HEK293 (cell line): ENCODE measurements around the gene RIPK4.

Source experiments
- GLIS2 ChIP-seq: fragments of 450-650 bp; formaldehyde crosslinking; IDR thresholded peaks from 2 replicates; pipeline ENCODE4 v1.5.1; 2016; ENCODE audit warnings: missing biosample characterization, missing genetic modification characterization
- OVOL3 ChIP-seq: fragments of 450-650 bp; formaldehyde crosslinking; IDR thresholded peaks from 2 replicates; pipeline ENCODE4 v1.5.1; 2016; ENCODE audit warnings: missing biosample characterization, missing genetic modification characterization
- SP3 ChIP-seq: fragments of 450-650 bp; formaldehyde crosslinking; IDR thresholded peaks from 2 replicates; pipeline ENCODE4 v1.5.1; 2016; ENCODE audit warnings: missing biosample characterization, missing genetic modification characterization
- TRIM28 ChIP-seq: IDR thresholded peaks from 2 replicates; pipeline ENCODE4 v1.6.1; 2011; ENCODE audit warnings: low read length, control low read depth, borderline replicate concordance
- ZNF157 ChIP-seq: fragments of 450-650 bp; formaldehyde crosslinking; IDR thresholded peaks from 2 replicates; pipeline ENCODE4 v1.5.1; 2016; ENCODE audit warnings: missing biosample characterization, missing genetic modification characterization
- ZNF2 ChIP-seq: fragments of 450-650 bp; formaldehyde crosslinking; IDR thresholded peaks from 2 replicates; pipeline ENCODE4 v1.5.1; 2016; ENCODE audit warnings: missing biosample characterization, missing genetic modification characterization
- ZNF214 ChIP-seq: fragments of 450-650 bp; formaldehyde crosslinking; IDR thresholded peaks from 2 replicates; pipeline ENCODE4 v1.5.1; 2017; ENCODE audit warnings: missing biosample characterization, mild to moderate bottlenecking, missing genetic modification characterization, borderline replicate concordance
- ZNF274 ChIP-seq, 2 experiments: fragments of 200-500 bp in 1 of 2; fragments of 450-650 bp in 1 of 2; sonication (Bioruptor generic) in 1 of 2; formaldehyde crosslinking in 1 of 2; IDR thresholded peaks; 2 replicates each; pipeline versions ENCODE4 v1.5.1 to v1.6.1; 2014 to 2016; ENCODE audit warnings: borderline replicate concordance in 1 of 2, inconsistent platforms in 1 of 2, low read length in 1 of 2, missing biosample characterization in 1 of 2, missing genetic modification characterization in 1 of 2
- ZNF311 ChIP-seq: fragments of 450-650 bp; formaldehyde crosslinking; IDR thresholded peaks from 2 replicates; pipeline ENCODE4 v1.5.1; 2017; ENCODE audit warnings: missing biosample characterization, missing genetic modification characterization, borderline replicate concordance
- ZNF341 ChIP-seq: fragments of 450-650 bp; formaldehyde crosslinking; IDR thresholded peaks from 2 replicates; pipeline ENCODE4; 2016; ENCODE audit warnings: low read depth, missing biosample characterization, missing genetic modification characterization
- ZNF423 ChIP-seq: fragments of 450-650 bp; formaldehyde crosslinking; IDR thresholded peaks from 2 replicates; pipeline ENCODE4 v1.5.1; 2016; ENCODE audit warnings: missing biosample characterization, missing genetic modification characterization
- ZNF610 ChIP-seq: fragments of 450-650 bp; formaldehyde crosslinking; IDR thresholded peaks from 2 replicates; pipeline ENCODE4 v1.5.1; 2016; ENCODE audit warnings: missing biosample characterization, missing genetic modification characterization, borderline replicate concordance
- ZNF776 ChIP-seq: fragments of 450-650 bp; formaldehyde crosslinking; IDR thresholded peaks from 2 replicates; pipeline ENCODE4 v1.5.0; 2017; ENCODE audit warnings: missing biosample characterization, missing genetic modification characterization, borderline replicate concordance
- TF ChIP-seq, protein P1 (sequence below): IDR thresholded peaks from 2 replicates; pipeline ENCODE4 v1.6.1; 2011; ENCODE audit warnings: mild to moderate bottlenecking, low read depth, low read length, borderline replicate concordance
- TF ChIP-seq, protein P2 (sequence below): fragments of 450-650 bp; formaldehyde crosslinking; IDR thresholded peaks from 2 replicates; pipeline ENCODE4 v1.5.0; 2017; ENCODE audit warnings: missing biosample characterization, missing genetic modification characterization, borderline replicate concordance
- TF ChIP-seq, protein P3 (sequence below): fragments of 450-650 bp; formaldehyde crosslinking; conservative IDR thresholded peaks from 2 replicates; pipeline ENCODE4 v1.5.1; 2016; ENCODE audit warnings: low read depth, missing biosample characterization, missing genetic modification characterization
- TF ChIP-seq, protein P4 (sequence below): fragments of 450-650 bp; formaldehyde crosslinking; IDR thresholded peaks from 2 replicates; pipeline ENCODE4 v1.5.1; 2017; ENCODE audit warnings: missing biosample characterization, missing genetic modification characterization
- TF ChIP-seq, protein P5 (sequence below): fragments of 450-650 bp; formaldehyde crosslinking; IDR thresholded peaks from 2 replicates; pipeline ENCODE4 v1.5.1; 2016; ENCODE audit warnings: missing biosample characterization, missing genetic modification characterization, borderline replicate concordance
- TF ChIP-seq, protein P6 (sequence below): fragments of 450-650 bp; formaldehyde crosslinking; IDR thresholded peaks from 2 replicates; pipeline ENCODE4 v1.5.1; 2016; ENCODE audit warnings: missing biosample characterization, missing genetic modification characterization

Gene RIPK4

DNA sequence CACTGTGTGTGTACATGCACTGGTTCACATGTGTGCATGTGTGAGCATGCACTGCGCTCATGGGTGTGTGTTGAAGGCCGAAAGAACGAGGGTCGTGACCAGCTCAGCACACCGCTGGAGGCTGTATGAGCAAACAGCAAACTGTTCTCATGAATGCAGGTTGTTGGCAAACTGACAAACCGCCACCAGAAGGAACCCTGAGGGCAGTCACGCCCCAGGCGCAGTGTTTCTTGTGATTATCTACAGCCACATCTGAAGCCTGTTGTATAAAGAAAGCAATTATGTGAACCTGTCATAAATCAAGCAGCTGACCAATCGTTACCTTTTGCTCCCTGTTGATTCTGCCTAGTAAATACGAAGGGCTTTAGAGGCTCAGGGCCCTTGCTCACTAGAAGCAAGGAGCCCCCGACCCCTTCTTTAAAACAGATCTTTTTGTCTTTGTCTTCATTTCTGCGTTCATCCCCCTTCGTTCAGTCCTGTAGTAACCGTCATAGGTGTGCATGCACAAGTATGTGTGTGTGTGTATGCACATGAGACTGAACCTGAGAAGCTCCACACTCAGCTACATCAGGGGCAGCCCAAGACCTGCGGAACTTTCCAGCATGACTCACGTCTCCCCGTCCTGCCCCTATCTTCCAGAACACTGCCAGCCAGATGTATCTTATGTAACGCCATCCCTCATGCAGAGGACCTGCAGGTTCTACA is 16.8 kb upstream of the RIPK4 start (continued):
- TF ChIP-seq SP3 (tag by site-specific recombination), result no peak
- no peak for TF ChIP-seq ZNF610 (tag by site-specific recombination)
- TF ChIP-seq, protein P1, sequence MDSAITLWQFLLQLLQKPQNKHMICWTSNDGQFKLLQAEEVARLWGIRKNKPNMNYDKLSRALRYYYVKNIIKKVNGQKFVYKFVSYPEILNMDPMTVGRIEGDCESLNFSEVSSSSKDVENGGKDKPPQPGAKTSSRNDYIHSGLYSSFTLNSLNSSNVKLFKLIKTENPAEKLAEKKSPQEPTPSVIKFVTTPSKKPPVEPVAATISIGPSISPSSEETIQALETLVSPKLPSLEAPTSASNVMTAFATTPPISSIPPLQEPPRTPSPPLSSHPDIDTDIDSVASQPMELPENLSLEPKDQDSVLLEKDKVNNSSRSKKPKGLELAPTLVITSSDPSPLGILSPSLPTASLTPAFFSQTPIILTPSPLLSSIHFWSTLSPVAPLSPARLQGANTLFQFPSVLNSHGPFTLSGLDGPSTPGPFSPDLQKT, result no peak
- peak; percentile 50 for TF ChIP-seq ZNF423 (tag by site-specific recombination)
- TF ChIP-seq, protein P2, sequence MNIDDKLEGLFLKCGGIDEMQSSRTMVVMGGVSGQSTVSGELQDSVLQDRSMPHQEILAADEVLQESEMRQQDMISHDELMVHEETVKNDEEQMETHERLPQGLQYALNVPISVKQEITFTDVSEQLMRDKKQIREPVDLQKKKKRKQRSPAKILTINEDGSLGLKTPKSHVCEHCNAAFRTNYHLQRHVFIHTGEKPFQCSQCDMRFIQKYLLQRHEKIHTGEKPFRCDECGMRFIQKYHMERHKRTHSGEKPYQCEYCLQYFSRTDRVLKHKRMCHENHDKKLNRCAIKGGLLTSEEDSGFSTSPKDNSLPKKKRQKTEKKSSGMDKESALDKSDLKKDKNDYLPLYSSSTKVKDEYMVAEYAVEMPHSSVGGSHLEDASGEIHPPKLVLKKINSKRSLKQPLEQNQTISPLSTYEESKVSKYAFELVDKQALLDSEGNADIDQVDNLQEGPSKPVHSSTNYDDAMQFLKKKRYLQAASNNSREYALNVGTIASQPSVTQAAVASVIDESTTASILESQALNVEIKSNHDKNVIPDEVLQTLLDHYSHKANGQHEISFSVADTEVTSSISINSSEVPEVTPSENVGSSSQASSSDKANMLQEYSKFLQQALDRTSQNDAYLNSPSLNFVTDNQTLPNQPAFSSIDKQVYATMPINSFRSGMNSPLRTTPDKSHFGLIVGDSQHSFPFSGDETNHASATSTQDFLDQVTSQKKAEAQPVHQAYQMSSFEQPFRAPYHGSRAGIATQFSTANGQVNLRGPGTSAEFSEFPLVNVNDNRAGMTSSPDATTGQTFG, result no peak
- TF ChIP-seq OVOL3, result no peak
- no peak for TF ChIP-seq ZNF157
- TF ChIP-seq, protein P3, sequence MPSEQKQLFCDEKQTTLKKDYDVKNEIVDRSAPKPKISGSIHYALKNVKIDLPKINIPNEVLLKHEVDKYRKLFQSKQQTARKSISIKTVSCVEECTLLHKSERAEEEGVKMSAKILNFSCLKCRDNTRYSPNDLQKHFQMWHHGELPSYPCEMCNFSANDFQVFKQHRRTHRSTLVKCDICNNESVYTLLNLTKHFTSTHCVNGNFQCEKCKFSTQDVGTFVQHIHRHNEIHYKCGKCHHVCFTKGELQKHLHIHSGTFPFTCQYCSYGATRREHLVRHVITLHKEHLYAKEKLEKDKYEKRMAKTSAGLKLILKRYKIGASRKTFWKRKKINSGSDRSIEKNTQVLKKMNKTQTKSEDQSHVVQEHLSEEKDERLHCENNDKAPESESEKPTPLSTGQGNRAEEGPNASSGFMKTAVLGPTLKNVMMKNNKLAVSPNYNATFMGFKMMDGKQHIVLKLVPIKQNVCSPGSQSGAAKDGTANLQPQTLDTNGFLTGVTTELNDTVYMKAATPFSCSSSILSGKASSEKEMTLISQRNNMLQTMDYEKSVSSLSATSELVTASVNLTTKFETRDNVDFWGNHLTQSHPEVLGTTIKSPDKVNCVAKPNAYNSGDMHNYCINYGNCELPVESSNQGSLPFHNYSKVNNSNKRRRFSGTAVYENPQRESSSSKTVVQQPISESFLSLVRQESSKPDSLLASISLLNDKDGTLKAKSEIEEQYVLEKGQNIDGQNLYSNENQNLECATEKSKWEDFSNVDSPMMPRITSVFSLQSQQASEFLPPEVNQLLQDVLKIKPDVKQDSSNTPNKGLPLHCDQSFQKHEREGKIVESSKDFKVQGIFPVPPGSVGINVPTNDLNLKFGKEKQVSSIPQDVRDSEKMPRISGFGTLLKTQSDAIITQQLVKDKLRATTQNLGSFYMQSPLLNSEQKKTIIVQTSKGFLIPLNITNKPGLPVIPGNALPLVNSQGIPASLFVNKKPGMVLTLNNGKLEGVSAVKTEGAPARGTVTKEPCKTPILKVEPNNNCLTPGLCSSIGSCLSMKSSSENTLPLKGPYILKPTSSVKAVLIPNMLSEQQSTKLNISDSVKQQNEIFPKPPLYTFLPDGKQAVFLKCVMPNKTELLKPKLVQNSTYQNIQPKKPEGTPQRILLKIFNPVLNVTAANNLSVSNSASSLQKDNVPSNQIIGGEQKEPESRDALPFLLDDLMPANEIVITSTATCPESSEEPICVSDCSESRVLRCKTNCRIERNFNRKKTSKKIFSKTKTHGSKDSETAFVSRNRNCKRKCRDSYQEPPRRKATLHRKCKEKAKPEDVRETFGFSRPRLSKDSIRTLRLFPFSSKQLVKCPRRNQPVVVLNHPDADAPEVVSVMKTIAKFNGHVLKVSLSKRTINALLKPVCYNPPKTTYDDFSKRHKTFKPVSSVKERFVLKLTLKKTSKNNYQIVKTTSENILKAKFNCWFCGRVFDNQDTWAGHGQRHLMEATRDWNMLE (tag by site-specific recombination), result no peak
- TF ChIP-seq, protein P4, sequence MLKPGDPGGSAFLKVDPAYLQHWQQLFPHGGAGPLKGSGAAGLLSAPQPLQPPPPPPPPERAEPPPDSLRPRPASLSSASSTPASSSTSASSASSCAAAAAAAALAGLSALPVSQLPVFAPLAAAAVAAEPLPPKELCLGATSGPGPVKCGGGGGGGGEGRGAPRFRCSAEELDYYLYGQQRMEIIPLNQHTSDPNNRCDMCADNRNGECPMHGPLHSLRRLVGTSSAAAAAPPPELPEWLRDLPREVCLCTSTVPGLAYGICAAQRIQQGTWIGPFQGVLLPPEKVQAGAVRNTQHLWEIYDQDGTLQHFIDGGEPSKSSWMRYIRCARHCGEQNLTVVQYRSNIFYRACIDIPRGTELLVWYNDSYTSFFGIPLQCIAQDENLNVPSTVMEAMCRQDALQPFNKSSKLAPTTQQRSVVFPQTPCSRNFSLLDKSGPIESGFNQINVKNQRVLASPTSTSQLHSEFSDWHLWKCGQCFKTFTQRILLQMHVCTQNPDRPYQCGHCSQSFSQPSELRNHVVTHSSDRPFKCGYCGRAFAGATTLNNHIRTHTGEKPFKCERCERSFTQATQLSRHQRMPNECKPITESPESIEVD (tag by site-specific recombination), result peak; percentile 94
- no peak for TF ChIP-seq ZNF214 (tag by site-specific recombination)
- no peak for TF ChIP-seq GLIS2 (tag by site-specific recombination)
- TF ChIP-seq ZNF341 (tag by site-specific recombination), result no peak
- TF ChIP-seq ZNF274 (IDR thresholded peaks at IDR 0.05; ENCODE audit: low read length), result no peak
- no peak for TF ChIP-seq ZNF274 (tag by site-specific recombination; IDR thresholded peaks at IDR 0.05; ENCODE audit: borderline replicate concordance)
- no peak for TF ChIP-seq ZNF2 (tag by site-specific recombination)
- TF ChIP-seq, protein P5, sequence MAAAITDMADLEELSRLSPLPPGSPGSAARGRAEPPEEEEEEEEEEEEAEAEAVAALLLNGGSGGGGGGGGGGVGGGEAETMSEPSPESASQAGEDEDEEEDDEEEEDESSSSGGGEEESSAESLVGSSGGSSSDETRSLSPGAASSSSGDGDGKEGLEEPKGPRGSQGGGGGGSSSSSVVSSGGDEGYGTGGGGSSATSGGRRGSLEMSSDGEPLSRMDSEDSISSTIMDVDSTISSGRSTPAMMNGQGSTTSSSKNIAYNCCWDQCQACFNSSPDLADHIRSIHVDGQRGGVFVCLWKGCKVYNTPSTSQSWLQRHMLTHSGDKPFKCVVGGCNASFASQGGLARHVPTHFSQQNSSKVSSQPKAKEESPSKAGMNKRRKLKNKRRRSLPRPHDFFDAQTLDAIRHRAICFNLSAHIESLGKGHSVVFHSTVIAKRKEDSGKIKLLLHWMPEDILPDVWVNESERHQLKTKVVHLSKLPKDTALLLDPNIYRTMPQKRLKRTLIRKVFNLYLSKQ, result no peak
- TF ChIP-seq, protein P6, sequence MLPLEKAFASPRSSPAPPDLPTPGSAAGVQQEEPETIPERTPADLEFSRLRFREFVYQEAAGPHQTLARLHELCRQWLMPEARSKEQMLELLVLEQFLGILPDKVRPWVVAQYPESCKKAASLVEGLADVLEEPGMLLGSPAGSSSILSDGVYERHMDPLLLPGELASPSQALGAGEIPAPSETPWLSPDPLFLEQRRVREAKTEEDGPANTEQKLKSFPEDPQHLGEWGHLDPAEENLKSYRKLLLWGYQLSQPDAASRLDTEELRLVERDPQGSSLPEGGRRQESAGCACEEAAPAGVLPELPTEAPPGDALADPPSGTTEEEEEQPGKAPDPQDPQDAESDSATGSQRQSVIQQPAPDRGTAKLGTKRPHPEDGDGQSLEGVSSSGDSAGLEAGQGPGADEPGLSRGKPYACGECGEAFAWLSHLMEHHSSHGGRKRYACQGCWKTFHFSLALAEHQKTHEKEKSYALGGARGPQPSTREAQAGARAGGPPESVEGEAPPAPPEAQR (tag by site-specific recombination), result no peak
- no peak for TF ChIP-seq ZNF776 (tag by site-specific recombination)
- no peak for TF ChIP-seq ZNF311 (tag by site-specific recombination)
- peak; percentile 76 for TF ChIP-seq TRIM28
